ENCODE data around the gene ACTL6B. TPM values are rescaled to one million over a fixed set of nuclear protein-coding genes. Genes with fewer than 3 reads are reported as not detected.

Gene ACTL6B
- total and polyA plus RNA-seq, 2 of the 13 experiments (the other 11 are each of a cell fraction or from before 2014, with no cell fraction given), result not detected

DNA sequence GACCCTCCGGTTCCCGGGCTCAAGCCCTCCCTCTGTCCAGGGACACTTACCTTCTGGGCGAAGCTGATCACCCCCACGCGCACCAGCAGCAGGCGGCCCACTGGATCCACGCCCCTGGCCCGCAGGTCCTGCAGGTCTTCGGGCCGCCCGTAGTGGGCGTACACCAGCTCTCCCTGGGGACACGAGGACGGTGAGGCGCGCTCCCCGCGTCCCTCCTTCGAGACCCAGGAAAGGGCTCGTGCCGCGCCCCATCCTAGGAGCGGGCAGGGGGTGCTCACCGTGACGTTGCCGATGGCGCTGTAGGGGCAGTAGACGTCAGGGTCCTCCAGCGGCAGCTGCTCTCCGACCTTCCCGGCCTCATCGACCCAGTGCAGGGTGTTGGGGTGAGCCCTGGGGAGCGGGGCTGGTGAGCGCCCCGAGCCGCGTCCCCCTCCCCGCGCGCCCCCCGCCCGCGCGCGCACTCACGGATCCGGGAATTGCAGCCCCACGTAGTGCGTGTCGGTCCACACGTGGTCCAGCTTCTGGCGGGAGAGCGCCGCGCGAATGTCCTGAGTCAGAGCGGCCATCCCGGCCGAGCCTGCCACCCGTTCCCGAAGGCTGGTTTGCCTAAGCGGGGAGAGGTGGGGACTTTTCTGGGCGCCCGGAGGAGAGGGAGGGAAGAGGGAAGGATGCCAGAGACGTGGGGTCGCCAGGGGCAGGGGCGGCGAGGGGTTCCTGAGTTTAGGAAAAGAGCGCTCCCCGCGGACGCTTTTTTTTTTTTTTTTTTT lies 23.1 kb downstream of the ACTL6B start:
- no peaks in the 10 kb centered on the region for H3K27me3 ChIP-seq (ENCODE audit: control insufficient read depth in 1 of 2, insufficient read depth in 2 of 2, low read length in 2 of 2)
- FAIRE-seq, result no peak
- no peak overlapping the region for H3K27ac ChIP-seq (ENCODE audit: extremely low read length, insufficient read depth, low read length)
- no peak overlapping the region for H3K4me3 ChIP-seq (replicated peaks in 1 of 3; ENCODE audit: insufficient read depth in 1 of 3, low read depth in 2 of 3, low read length in 3 of 3)
- BruUV-seq (replicated peaks), result no TSS peak
- no peak overlapping the region for H3K4me2 ChIP-seq (ENCODE audit: low read depth, low read length)
- in situ Hi-C loops (cut with HindIII; ENCODE audit: extremely low pct_ligation_motif_present, low pct_unique_long_range_greater_than_20kb) (no loop called here), intact Hi-C loops (cut with micrococcal nuclease; ENCODE audit: unreplicated experiment) (no loop called here)
- H2AFZ ChIP-seq (ENCODE audit: low read length), result no peak overlapping the region
- peaks cover 6% of the 10 kb centered on the region; the same call in 1 of the 2 replicates for H4K20me1 ChIP-seq (ENCODE audit: insufficient read depth, low read length)
- no peaks in the 10 kb centered on the region for H3K4me1 ChIP-seq (ENCODE audit: insufficient read depth, low read length)
- WGBS (ENCODE audit: low lambda C conversion rate), result 98% methylated on average over 51 of the region's 72 CpGs
- H3K9ac ChIP-seq (ENCODE audit: insufficient read depth, low read depth, low read length), result no peak overlapping the region
- peaks cover 2 to 22% of the 10 kb centered on the region in 2 experiments; a peak in 3 of 5 replicates for H3K36me3 ChIP-seq (replicated peaks in 1 of 2; ENCODE audit: control insufficient read depth in 1 of 2, insufficient read depth in 2 of 2, low read length in 2 of 2)
- no peaks in the 10 kb centered on the region for H3K9me3 ChIP-seq (ENCODE audit: low read length)
- no peak; the same call in 2 of the 3 replicates for ATAC-seq
- ChIA-PET CTCF (ENCODE audit: low intra/inter-chr PET ratio, low total read pairs) (no interaction called here), POLR2A (no interaction called here)
- TF ChIP-seq ZBTB33 (CRISPR knock-in tag; IDR thresholded peaks at IDR 0.05) (0 out of 2 replicates have a peak, but pooled peaks have one; percentile 16), RBFOX2 (IDR thresholded peaks at IDR 0.05; ENCODE audit: low read depth, low read length) (peak; percentile 70), AGO2 (optimal IDR thresholded peaks at IDR 0.05; ENCODE audit: low read depth, low read length) (peak; percentile 28), SOX13 (IDR thresholded peaks at IDR 0.05) (no peak), SOX13 (CRISPR knock-in tag; conservative IDR thresholded peaks at IDR 0.05 in 1 of 2, IDR thresholded peaks at IDR 0.05 in 1 of 2) (no peak)
- no peak for DNase-seq (ENCODE audit: low spot score)
- H3K79me2 ChIP-seq (ENCODE audit: insufficient read depth, low read length), result peaks cover 2% of the 10 kb centered on the region
